HCT116 (cell line): Measurements from ENCODE around the gene SPAG6. TPM values are rescaled to one million over a fixed set of nuclear protein-coding genes. Genes with fewer than 3 reads are reported as not detected.

Experiments
- ATAC-seq: fragments of 200-7000 bp; cut with Tn5 transposase; 2 replicates; pipeline ENCODE4 v1.9.1; 2020; ENCODE audit warnings: mild to moderate bottlenecking, moderate library complexity
- BruUV-seq: library from RNA; stranded (reverse); fragments of 400-500 nt; replicated peaks from 2 replicates; lab custom pipeline; 2021; lab: Mats Ljungman, UMichigan
- CTCF ChIA-PET: fragments of 300-600 bp; sonication (Branson Sonifier 250); formaldehyde crosslinking; loops from one replicate; lab custom pipeline; 2021; ENCODE audit warnings: antibody characterized with exemption; lab: Charles Lee
- POLR2A ChIA-PET: fragments of 300-600, 350-600 bp; sonication (Branson Sonifier 250); formaldehyde crosslinking; loops from one replicate; lab custom pipeline; 2021; ENCODE audit warnings: antibody characterized with exemption; lab: Charles Lee
- RAD21 ChIA-PET, 2 experiments: fragments of 300-600 bp; sonication (Branson Sonifier 250); formaldehyde crosslinking; loops; one replicate each; lab custom pipeline; 2023; ENCODE audit warnings: low total read pairs in 2 of 2; ENCODE audit not compliant: uncharacterized antibody in 2 of 2, unreplicated experiment in 2 of 2, low non-redundant PET in 1 of 2; lab: Charles Lee
- DNase-seq: peaks from one replicate; pipeline ENCODE4 v3.0.0-alpha.2; 2010; ENCODE audit warnings: low read depth, low spot score
- H2AFZ ChIP-seq: fragments of 200-600 bp; shearing (Covaris generic), sonication (generic); 2 replicates; pipeline ENCODE4 v1.6.1; 2017; ENCODE audit warnings: low read depth, mixed run types, mixed read lengths, antibody characterized with exemption, low read length; ENCODE audit not compliant: poor library complexity, severe bottlenecking
- H3K27ac ChIP-seq: 2 replicates; pipeline ENCODE4 v1.5.1; 2012; ENCODE audit warnings: low read depth, low read length
- H3K27me3 ChIP-seq: fragments of 200-600 bp; sonication (generic); 2 replicates; pipeline ENCODE4 v1.6.1; 2016; ENCODE audit warnings: mixed run types, low read length, mixed read lengths; ENCODE audit not compliant: insufficient read depth
- H3K36me3 ChIP-seq, 2 experiments: fragments of 200-500 bp in 1 of 2; fragments of 200-600 bp in 1 of 2; sonication (Bioruptor generic) in 1 of 2; sonication (generic) in 1 of 2; 2 replicates each; pipeline versions ENCODE4 v1.5.1 to v1.6.1; 2014 to 2016; ENCODE audit warnings: low read length in 2 of 2, inconsistent platforms in 1 of 2, mixed read lengths in 1 of 2, mixed run types in 1 of 2; ENCODE audit not compliant: insufficient read depth in 2 of 2, control insufficient read depth in 1 of 2
- H3K4me1 ChIP-seq, 2 experiments: fragments of 200-600 bp in 1 of 2; sonication (generic) in 1 of 2; 2 replicates each; pipeline versions ENCODE4 v1.5.1 to v1.6.1; 2012 to 2017; ENCODE audit warnings: low read length in 2 of 2, inconsistent platforms in 1 of 2, mild to moderate bottlenecking in 1 of 2, mixed read lengths in 1 of 2, mixed run types in 1 of 2, moderate library complexity in 1 of 2; ENCODE audit not compliant: insufficient read depth in 2 of 2, control insufficient read depth in 1 of 2
- H3K4me2 ChIP-seq: fragments of 200-600 bp; sonication (generic); 2 replicates; pipeline ENCODE4 v1.6.1; 2017; ENCODE audit warnings: mixed run types, low read length, mixed read lengths
- H3K4me3 ChIP-seq, 2 experiments: fragments of 200-600 bp in 1 of 2; sonication (generic) in 1 of 2; replicated peaks in 1 of 2; 2 replicates each; pipeline ENCODE4 v1.5.1; 2011 to 2016; ENCODE audit warnings: low read length in 2 of 2, control low read depth in 1 of 2, low read depth in 1 of 2, mild to moderate bottlenecking in 1 of 2, mixed read lengths in 1 of 2, mixed run types in 1 of 2
- H3K79me2 ChIP-seq: fragments of 200-600 bp; sonication (generic); 2 replicates; pipeline ENCODE4 v1.6.1; 2017; ENCODE audit warnings: mild to moderate bottlenecking, mixed run types, low read length, moderate library complexity, mixed read lengths; ENCODE audit not compliant: insufficient read depth
- H3K9ac ChIP-seq: fragments of 200-600 bp; sonication (generic); 2 replicates; pipeline ENCODE4 v1.6.1; 2016; ENCODE audit warnings: low read length, mixed read lengths
- H3K9me2 ChIP-seq: fragments of 200-600 bp; sonication (generic), shearing (Covaris generic); 2 replicates; pipeline ENCODE4 v1.6.1; 2017; ENCODE audit warnings: mixed run types, mild to moderate bottlenecking, moderate library complexity; ENCODE audit not compliant: insufficient read depth
- H3K9me3 ChIP-seq, 2 experiments: fragments of 200-500 bp in 1 of 2; fragments of 200-600 bp in 1 of 2; sonication (Bioruptor generic) in 1 of 2; sonication (generic) in 1 of 2; 2 replicates each; pipeline ENCODE4 v1.6.1; 2014 to 2017; ENCODE audit warnings: low read length in 2 of 2, mixed read lengths in 2 of 2, inconsistent platforms in 1 of 2, low read depth in 1 of 2, mild to moderate bottlenecking in 1 of 2, mixed run types in 1 of 2, moderate library complexity in 1 of 2; ENCODE audit not compliant: control insufficient read depth in 1 of 2, insufficient read depth in 1 of 2
- H4K20me1 ChIP-seq: fragments of 200-600 bp; sonication (generic), shearing (Covaris generic); 2 replicates; pipeline ENCODE4 v1.6.1; 2017; ENCODE audit warnings: mixed run types, mild to moderate bottlenecking, moderate library complexity; ENCODE audit not compliant: insufficient read depth
- ELF1 ChIP-seq: IDR thresholded peaks from 2 replicates; pipeline ENCODE4 v1.6.1; 2012; ENCODE audit warnings: low read depth, borderline replicate concordance
- EZH2phosphoT487 ChIP-seq: fragments of 200-600 bp; IDR thresholded peaks from 2 replicates; pipeline ENCODE4 v1.6.1; 2018; ENCODE audit warnings: antibody characterized with exemption, borderline replicate concordance
- POLR2A ChIP-seq: IDR thresholded peaks from 2 replicates; pipeline ENCODE4 v1.7.0; 2011; ENCODE audit warnings: borderline replicate concordance; ENCODE audit not compliant: insufficient read depth, insufficient read length; ENCODE audit errors: extremely low read depth
- POLR2AphosphoS5 ChIP-seq: IDR thresholded peaks from 2 replicates; pipeline ENCODE4 v1.6.1; 2011; ENCODE audit warnings: mild to moderate bottlenecking, low read depth, low read length, moderate library complexity
- SIN3A ChIP-seq: IDR thresholded peaks from 2 replicates; pipeline ENCODE4 v1.6.1; 2012; ENCODE audit warnings: low read depth
- ZNF274 ChIP-seq: fragments of 200-500 bp; sonication (Bioruptor generic); IDR thresholded peaks from 2 replicates; pipeline ENCODE4 v1.6.1; 2014; ENCODE audit warnings: mild to moderate bottlenecking, low read depth, low read length, inconsistent platforms
- intact Hi-C: fragments of 100-400 bp; cut with micrococcal nuclease; formaldehyde crosslinking; loops from 2 replicates; pipeline ENCODE4 v1.10.0; 2022
- total RNA-seq: library from RNA; stranded (reverse); gene quantifications from one replicate; pipeline ENCODE4 v1.2.1, GENCODE V29; 2021; ENCODE audit not compliant: unreplicated experiment
- TF ChIP-seq, protein P1 (sequence below): IDR thresholded peaks from 2 replicates; pipeline ENCODE4 v1.6.1; 2012; ENCODE audit warnings: low read depth
- TF ChIP-seq, protein P2 (sequence below): IDR thresholded peaks from 2 replicates; pipeline ENCODE4 v1.6.1; 2012
- TF ChIP-seq, protein P3 (sequence below), 3 experiments: fragments of 200-600 bp in 1 of 3; sonication (generic) in 1 of 3; IDR thresholded peaks in 2 of 3; conservative IDR thresholded peaks in 1 of 3; 2 replicates each; pipeline ENCODE4 v1.5.1; 2012 to 2017; ENCODE audit warnings: low read depth in 2 of 3, low read length in 2 of 3, antibody characterized with exemption in 1 of 3, borderline replicate concordance in 1 of 3, control low read depth in 1 of 3, mild to moderate bottlenecking in 1 of 3, mixed read lengths in 1 of 3, mixed run types in 1 of 3, moderate library complexity in 1 of 3; ENCODE audit not compliant: insufficient read depth in 1 of 3

Gene SPAG6
- total RNA-seq, 1 experiment from 2014 or later = not detected

DNA sequence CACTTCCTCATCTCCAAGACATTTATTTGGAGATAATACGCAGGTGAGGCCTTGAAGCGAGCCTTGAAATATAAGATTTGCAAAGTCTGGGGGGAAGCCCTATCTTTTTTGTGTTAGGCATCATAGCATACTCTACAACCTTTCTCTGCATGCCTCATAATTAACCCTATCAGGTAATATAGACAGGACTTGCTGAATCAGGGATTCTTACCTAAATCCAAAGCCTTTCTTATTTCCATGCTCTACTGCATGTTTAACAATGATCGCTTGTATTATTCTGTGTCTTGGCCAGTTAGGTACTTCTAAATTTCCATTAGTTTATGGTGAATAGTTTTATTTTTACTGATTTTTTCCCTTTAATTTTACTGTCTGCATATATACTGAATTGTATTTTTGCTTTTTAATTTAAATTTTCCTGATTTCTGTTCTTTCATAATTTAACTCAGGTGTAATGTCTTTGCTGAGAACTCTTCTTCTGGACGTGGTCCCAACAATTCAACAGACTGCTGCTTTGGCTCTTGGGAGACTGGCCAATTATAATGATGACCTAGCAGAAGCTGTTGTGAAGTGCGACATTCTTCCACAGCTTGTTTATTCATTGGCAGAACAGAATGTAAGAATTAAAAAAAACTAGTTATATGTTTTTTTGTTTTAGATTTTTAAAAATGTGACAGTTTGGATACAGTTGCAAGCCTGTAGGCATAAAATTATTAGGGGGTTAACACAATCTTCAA is 19.3 kb downstream of the SPAG6 start:
- BruUV-seq = no TSS peak
- no peaks in the 10 kb centered on the region for H3K79me2 ChIP-seq
- no peaks in the 10 kb centered on the region for H3K4me1 ChIP-seq
- RAD21 ChIA-PET = no interaction called here
- intact Hi-C loops = no loop called here
- no peak for TF ChIP-seq POLR2AphosphoS5
- TF ChIP-seq, protein P1, sequence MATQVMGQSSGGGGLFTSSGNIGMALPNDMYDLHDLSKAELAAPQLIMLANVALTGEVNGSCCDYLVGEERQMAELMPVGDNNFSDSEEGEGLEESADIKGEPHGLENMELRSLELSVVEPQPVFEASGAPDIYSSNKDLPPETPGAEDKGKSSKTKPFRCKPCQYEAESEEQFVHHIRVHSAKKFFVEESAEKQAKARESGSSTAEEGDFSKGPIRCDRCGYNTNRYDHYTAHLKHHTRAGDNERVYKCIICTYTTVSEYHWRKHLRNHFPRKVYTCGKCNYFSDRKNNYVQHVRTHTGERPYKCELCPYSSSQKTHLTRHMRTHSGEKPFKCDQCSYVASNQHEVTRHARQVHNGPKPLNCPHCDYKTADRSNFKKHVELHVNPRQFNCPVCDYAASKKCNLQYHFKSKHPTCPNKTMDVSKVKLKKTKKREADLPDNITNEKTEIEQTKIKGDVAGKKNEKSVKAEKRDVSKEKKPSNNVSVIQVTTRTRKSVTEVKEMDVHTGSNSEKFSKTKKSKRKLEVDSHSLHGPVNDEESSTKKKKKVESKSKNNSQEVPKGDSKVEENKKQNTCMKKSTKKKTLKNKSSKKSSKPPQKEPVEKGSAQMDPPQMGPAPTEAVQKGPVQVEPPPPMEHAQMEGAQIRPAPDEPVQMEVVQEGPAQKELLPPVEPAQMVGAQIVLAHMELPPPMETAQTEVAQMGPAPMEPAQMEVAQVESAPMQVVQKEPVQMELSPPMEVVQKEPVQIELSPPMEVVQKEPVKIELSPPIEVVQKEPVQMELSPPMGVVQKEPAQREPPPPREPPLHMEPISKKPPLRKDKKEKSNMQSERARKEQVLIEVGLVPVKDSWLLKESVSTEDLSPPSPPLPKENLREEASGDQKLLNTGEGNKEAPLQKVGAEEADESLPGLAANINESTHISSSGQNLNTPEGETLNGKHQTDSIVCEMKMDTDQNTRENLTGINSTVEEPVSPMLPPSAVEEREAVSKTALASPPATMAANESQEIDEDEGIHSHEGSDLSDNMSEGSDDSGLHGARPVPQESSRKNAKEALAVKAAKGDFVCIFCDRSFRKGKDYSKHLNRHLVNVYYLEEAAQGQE = no peak
- TF ChIP-seq, protein P2, sequence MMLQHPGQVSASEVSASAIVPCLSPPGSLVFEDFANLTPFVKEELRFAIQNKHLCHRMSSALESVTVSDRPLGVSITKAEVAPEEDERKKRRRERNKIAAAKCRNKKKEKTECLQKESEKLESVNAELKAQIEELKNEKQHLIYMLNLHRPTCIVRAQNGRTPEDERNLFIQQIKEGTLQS = no peak
- no peak for TF ChIP-seq SIN3A
- TF ChIP-seq ELF1 = no peak
- TF ChIP-seq, protein P3, sequence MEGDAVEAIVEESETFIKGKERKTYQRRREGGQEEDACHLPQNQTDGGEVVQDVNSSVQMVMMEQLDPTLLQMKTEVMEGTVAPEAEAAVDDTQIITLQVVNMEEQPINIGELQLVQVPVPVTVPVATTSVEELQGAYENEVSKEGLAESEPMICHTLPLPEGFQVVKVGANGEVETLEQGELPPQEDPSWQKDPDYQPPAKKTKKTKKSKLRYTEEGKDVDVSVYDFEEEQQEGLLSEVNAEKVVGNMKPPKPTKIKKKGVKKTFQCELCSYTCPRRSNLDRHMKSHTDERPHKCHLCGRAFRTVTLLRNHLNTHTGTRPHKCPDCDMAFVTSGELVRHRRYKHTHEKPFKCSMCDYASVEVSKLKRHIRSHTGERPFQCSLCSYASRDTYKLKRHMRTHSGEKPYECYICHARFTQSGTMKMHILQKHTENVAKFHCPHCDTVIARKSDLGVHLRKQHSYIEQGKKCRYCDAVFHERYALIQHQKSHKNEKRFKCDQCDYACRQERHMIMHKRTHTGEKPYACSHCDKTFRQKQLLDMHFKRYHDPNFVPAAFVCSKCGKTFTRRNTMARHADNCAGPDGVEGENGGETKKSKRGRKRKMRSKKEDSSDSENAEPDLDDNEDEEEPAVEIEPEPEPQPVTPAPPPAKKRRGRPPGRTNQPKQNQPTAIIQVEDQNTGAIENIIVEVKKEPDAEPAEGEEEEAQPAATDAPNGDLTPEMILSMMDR (IDR thresholded peaks at IDR 0.05 in 2 of 3, conservative IDR thresholded peaks at IDR 0.05 in 1 of 3; ENCODE audit: borderline replicate concordance in 1 of 3, insufficient read depth in 1 of 3, low read depth in 2 of 3, low read length in 2 of 3) = no peak
- no peak for TF ChIP-seq EZH2phosphoT487
- no peak for TF ChIP-seq ZNF274
- no peak for TF ChIP-seq POLR2A
- DNase-seq (no peak), ATAC-seq (no peak)
- H3K27ac ChIP-seq = no peak overlapping the region
- H3K36me3 ChIP-seq = no peaks in the 10 kb centered on the region
- H4K20me1 ChIP-seq = no peaks in the 10 kb centered on the region
- H3K9me3 ChIP-seq = no peaks in the 10 kb centered on the region
- CTCF ChIA-PET = no interaction called here
- POLR2A ChIA-PET = no interaction called here
- H3K4me2 ChIP-seq = no peak overlapping the region
- no peaks in the 10 kb centered on the region for H3K27me3 ChIP-seq
- no peak overlapping the region for H3K4me3 ChIP-seq
- no peaks in the 10 kb centered on the region for H3K9me2 ChIP-seq
- H3K9ac ChIP-seq = no peak overlapping the region
- H2AFZ ChIP-seq = no peak overlapping the region
